IMR-90 (cell line): ENCODE measurements around the gene MTR. TPM values are rescaled to one million over a fixed set of nuclear protein-coding genes. Genes with fewer than 3 reads are reported as not detected.

ENCODE experiments used
- ATAC-seq: fragments of 200-7000 bp; cut with Tn5 transposase; 2 replicates; pipeline ENCODE4 v1.9.1; 2020; ENCODE audit warnings: low read depth, mild to moderate bottlenecking, moderate library complexity
- BruUV-seq: library from RNA; stranded (reverse); fragments of 400-500 nt; replicated peaks from 2 replicates; lab custom pipeline; 2021; lab: Mats Ljungman, UMichigan
- CTCF ChIA-PET: fragments of 300-600 bp; formaldehyde crosslinking; extraction: SDS; loops from one replicate; lab custom pipeline; 2021; ENCODE audit warnings: antibody characterized with exemption; lab: Yijun Ruan, JAX
- POLR2A ChIA-PET: fragments of 300-600 bp; sonication (Branson Sonifier 250); formaldehyde crosslinking; loops from one replicate; lab custom pipeline; 2022; ENCODE audit warnings: antibody characterized with exemption; ENCODE audit not compliant: unreplicated experiment; lab: Charles Lee
- DNase-seq: peaks from one replicate; pipeline ENCODE4 v3.0.0; 2013
- H2AFZ ChIP-seq: replicated peaks from 2 replicates; pipeline ENCODE3; 2013; ENCODE audit warnings: low read length, mild to moderate bottlenecking; ENCODE audit not compliant: poor library complexity
- H2AK5ac ChIP-seq: 2 replicates; pipeline ENCODE4 v1.6.1; 2013; ENCODE audit warnings: low read depth, low read length, inconsistent platforms
- H2AK9ac ChIP-seq: replicated peaks from 2 replicates; pipeline ENCODE3; 2013; ENCODE audit warnings: mild to moderate bottlenecking, low read depth, low read length, moderate library complexity; ENCODE audit not compliant: poor library complexity
- H2BK120ac ChIP-seq: 2 replicates; pipeline ENCODE4 v1.6.1; 2013; ENCODE audit warnings: low read depth, low read length, inconsistent platforms
- H2BK15ac ChIP-seq: 3 replicates; pipeline ENCODE4 v1.6.1; 2013; ENCODE audit warnings: low read depth, low read length, inconsistent platforms
- H2BK20ac ChIP-seq: 2 replicates; pipeline ENCODE4 v1.6.1; 2013; ENCODE audit warnings: low read depth, mild to moderate bottlenecking, inconsistent platforms, low read length, moderate library complexity
- H2BK5ac ChIP-seq: 2 replicates; pipeline ENCODE4 v1.6.1; 2013; ENCODE audit warnings: mild to moderate bottlenecking, low read depth, low read length, inconsistent platforms; ENCODE audit not compliant: poor library complexity, severe bottlenecking
- H3K14ac ChIP-seq: replicated peaks from 2 replicates; pipeline ENCODE4 v1.6.1; 2013; ENCODE audit warnings: low read depth, low read length, inconsistent platforms
- H3K18ac ChIP-seq: 2 replicates; pipeline ENCODE4 v1.6.1; 2013; ENCODE audit warnings: low read depth, low read length, control low read depth
- H3K23ac ChIP-seq: 2 replicates; pipeline ENCODE4 v1.6.1; 2013; ENCODE audit warnings: low read depth, low read length, inconsistent platforms
- H3K27ac ChIP-seq: 2 replicates; pipeline ENCODE4 v1.5.1; 2013; ENCODE audit warnings: mild to moderate bottlenecking, control low read depth, low read length; ENCODE audit not compliant: insufficient read depth
- H3K27me3 ChIP-seq: 2 replicates; pipeline ENCODE4 v1.6.1; 2013; ENCODE audit warnings: low read length; ENCODE audit not compliant: control insufficient read depth, insufficient read depth
- H3K36me3 ChIP-seq: 2 replicates; pipeline ENCODE4 v1.6.1; 2013; ENCODE audit warnings: low read length, mixed read lengths; ENCODE audit not compliant: control insufficient read depth, insufficient read depth
- H3K4ac ChIP-seq: 2 replicates; pipeline ENCODE4 v1.6.1; 2013; ENCODE audit warnings: low read depth, low read length, inconsistent platforms
- H3K4me1 ChIP-seq: 2 replicates; pipeline ENCODE4 v1.6.1; 2013; ENCODE audit warnings: low read length, mixed read lengths; ENCODE audit not compliant: control insufficient read depth, insufficient read depth
- H3K4me2 ChIP-seq: 2 replicates; pipeline ENCODE4 v1.6.1; 2013; ENCODE audit warnings: low read depth, mild to moderate bottlenecking, control low read depth, low read length, moderate library complexity
- H3K4me3 ChIP-seq: 2 replicates; pipeline ENCODE4 v1.5.1; 2013; ENCODE audit warnings: low read depth, mild to moderate bottlenecking, control low read depth, low read length, moderate library complexity; ENCODE audit not compliant: insufficient read depth
- H3K56ac ChIP-seq: 2 replicates; pipeline ENCODE4 v1.6.1; 2013; ENCODE audit warnings: low read length, inconsistent platforms; ENCODE audit not compliant: insufficient read depth; ENCODE audit errors: extremely low read depth
- H3K79me1 ChIP-seq, 2 experiments: 2 replicates each; pipeline ENCODE4 v1.6.1; 2013; ENCODE audit warnings: low read length in 2 of 2, inconsistent platforms in 1 of 2, low read depth in 1 of 2
- H3K9ac ChIP-seq: 2 replicates; pipeline ENCODE4 v1.6.1; 2013; ENCODE audit warnings: low read depth, low read length, control low read depth
- H3K9me1 ChIP-seq: 2 replicates; pipeline ENCODE4 v1.6.1; 2013; ENCODE audit warnings: low read length, inconsistent platforms; ENCODE audit not compliant: insufficient read depth
- H3K9me3 ChIP-seq: 2 replicates; pipeline ENCODE4 v1.6.1; 2013; ENCODE audit warnings: low read length; ENCODE audit not compliant: control insufficient read depth, insufficient read depth
- H4K20me1 ChIP-seq: 2 replicates; pipeline ENCODE4 v1.6.1; 2013; ENCODE audit warnings: low read length, inconsistent platforms; ENCODE audit not compliant: insufficient read depth
- H4K5ac ChIP-seq: 2 replicates; pipeline ENCODE4 v1.6.1; 2013; ENCODE audit warnings: mild to moderate bottlenecking, low read depth, low read length, control low read depth
- H4K8ac ChIP-seq, 2 experiments: 2 replicates each; pipeline ENCODE4 v1.6.1; 2013; ENCODE audit warnings: low read depth in 2 of 2, low read length in 2 of 2, control low read depth in 1 of 2, inconsistent platforms in 1 of 2
- H4K91ac ChIP-seq: 2 replicates; pipeline ENCODE4 v1.6.1; 2013; ENCODE audit warnings: low read depth, low read length, inconsistent platforms; ENCODE audit not compliant: insufficient read depth
- CHD1 ChIP-seq: IDR thresholded peaks from 2 replicates; pipeline ENCODE4 v1.6.1; 2012; ENCODE audit warnings: low read depth, low read length, improper control_type of control experiment
- MAZ ChIP-seq: IDR thresholded peaks from 2 replicates; pipeline ENCODE4 v1.6.1; 2012; ENCODE audit warnings: low read depth, mild to moderate bottlenecking, low read length, improper control_type of control experiment, moderate library complexity, borderline replicate concordance
- MXI1 ChIP-seq: IDR thresholded peaks from 2 replicates; pipeline ENCODE4 v1.6.1; 2012; ENCODE audit warnings: low read depth, mild to moderate bottlenecking, low read length, moderate library complexity, borderline replicate concordance
- RAD21 ChIP-seq: IDR thresholded peaks from 2 replicates; pipeline ENCODE4 v1.6.1; 2012; ENCODE audit warnings: low read length, improper control_type of control experiment
- RFX5 ChIP-seq: IDR thresholded peaks from 2 replicates; pipeline ENCODE4 v1.8.0; 2012; ENCODE audit warnings: low read depth, mild to moderate bottlenecking, low read length, moderate library complexity
- WGBS, 2 experiments: methylation state at CpG; one replicate each; pipeline versions ENCODE4 v1.1.5 to v1.1.7; 2013; ENCODE audit warnings: missing lambda C conversion rate in 2 of 2; ENCODE audit not compliant: insufficient read length in 1 of 2; ENCODE audit errors: extremely low coverage in 2 of 2; 5-methylcytosine and 5-hydroxymethylcytosine counted together
- dilution Hi-C: fragments of 300-500 bp; cut with HindIII; formaldehyde crosslinking; loops from one replicate; pipeline ENCODE4 v1.14.3; 2018; ENCODE audit warnings: low sequenced_read_pairs; ENCODE audit not compliant: unreplicated experiment
- in situ Hi-C: fragments of 300-500 bp; cut with MboI; formaldehyde crosslinking; loops from 3 replicates; pipeline ENCODE4 v1.14.3; 2019; ENCODE audit warnings: low sequenced_read_pairs, inconsistent platforms, mixed read lengths
- intact Hi-C: fragments of 100-400 bp; cut with micrococcal nuclease; formaldehyde crosslinking; loops from 2 replicates; pipeline ENCODE4 v1.10.0; 2022
- polyA plus RNA-seq, 3 experiments: library from polyadenylated mRNA; depleted of rRNA; stranded (reverse); fragments of >200 nt; gene quantifications; 2 replicates each; pipeline ENCODE4 v1.2.3, GENCODE V29; 2012; ENCODE audit warnings: low replicate concordance in 1 of 3
- total RNA-seq: library from RNA; depleted of rRNA; stranded (reverse); fragments of >200 nt; gene quantifications from 2 replicates; pipeline ENCODE4 v1.2.3, GENCODE V29; 2012
- TF ChIP-seq, protein P1 (sequence below): conservative IDR thresholded peaks from 2 replicates; pipeline ENCODE4 v1.5.1; 2012; ENCODE audit warnings: mild to moderate bottlenecking, low read depth, low read length, improper control_type of control experiment

MTR gene
- total and polyA plus RNA-seq, 2 of the 4 experiments (the other 2 are of a cell fraction): 7.7 to 31.0 TPM

DNA sequence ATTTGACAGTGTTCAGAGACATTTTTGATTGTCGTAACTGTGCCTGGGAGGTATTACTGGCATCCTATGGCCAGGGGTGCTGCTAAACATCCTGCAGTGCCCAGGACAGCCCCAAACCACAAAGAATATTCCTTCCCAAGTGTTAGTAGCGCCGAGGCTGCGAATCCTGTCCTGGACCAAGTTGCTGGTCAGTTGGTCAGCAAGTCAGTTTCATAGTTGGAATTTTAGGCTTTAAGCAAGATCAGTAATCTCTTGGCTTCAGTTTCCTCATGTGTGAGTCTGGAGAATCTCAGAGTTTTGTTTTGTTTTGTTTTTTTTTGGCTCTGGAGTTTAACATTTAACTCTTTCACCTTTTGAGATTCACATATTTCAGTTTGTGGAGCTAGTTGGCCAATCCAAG is 65.0 kb downstream of the MTR start:
- H3K27ac ChIP-seq: no peak overlapping the region
- no peak overlapping the region for H2BK5ac ChIP-seq
- ATAC-seq (no peak), DNase-seq (no peak)
- ChIA-PET POLR2A (interaction anchor here (0.5 to 0.7 kb wide), 2 partner anchors 10 to 51 kb away, joined by 5 to 12 read pairs; no protein-coding TSS in a partner anchor), CTCF (no interaction called here)
- no peaks in the 10 kb centered on the region for H3K9me3 ChIP-seq
- H2AK9ac ChIP-seq: no peak overlapping the region
- H3K36me3 ChIP-seq: peaks cover 23% of the 10 kb centered on the region
- intact Hi-C loops (no loop called here), in situ Hi-C loops (no loop called here), dilution Hi-C loops (no loop called here)
- no peak overlapping the region for H4K8ac ChIP-seq
- H3K27me3 ChIP-seq: no peaks in the 10 kb centered on the region
- H4K5ac ChIP-seq: no peak overlapping the region
- no peak overlapping the region for H3K56ac ChIP-seq
- H2BK20ac ChIP-seq: no peak overlapping the region
- H3K4me2 ChIP-seq: no peak overlapping the region
- H3K79me1 ChIP-seq: no peaks in the 10 kb centered on the region; a peak in 1 of 4 replicates
- no peaks in the 10 kb centered on the region for H3K4me1 ChIP-seq
- no TSS peak for BruUV-seq
- no peak overlapping the region for H3K4ac ChIP-seq
- no peak overlapping the region for H2BK120ac ChIP-seq
- H3K14ac ChIP-seq: no peak overlapping the region
- H3K9me1 ChIP-seq: no peaks in the 10 kb centered on the region
- no peak overlapping the region for H2AFZ ChIP-seq
- H2AK5ac ChIP-seq: no peak overlapping the region
- no peak overlapping the region for H3K23ac ChIP-seq
- no peak overlapping the region for H3K4me3 ChIP-seq
- H4K20me1 ChIP-seq: no peaks in the 10 kb centered on the region
- no peak overlapping the region for H3K9ac ChIP-seq
- no peak overlapping the region for H4K91ac ChIP-seq
- WGBS, 2 experiments: no CpG with 5 or more reads among the region's 4 CpGs
- TF ChIP-seq MAZ (no peak), CHD1 (no peak), RAD21 (no peak), MXI1 (no peak), RFX5 (no peak)
- TF ChIP-seq, protein P1, sequence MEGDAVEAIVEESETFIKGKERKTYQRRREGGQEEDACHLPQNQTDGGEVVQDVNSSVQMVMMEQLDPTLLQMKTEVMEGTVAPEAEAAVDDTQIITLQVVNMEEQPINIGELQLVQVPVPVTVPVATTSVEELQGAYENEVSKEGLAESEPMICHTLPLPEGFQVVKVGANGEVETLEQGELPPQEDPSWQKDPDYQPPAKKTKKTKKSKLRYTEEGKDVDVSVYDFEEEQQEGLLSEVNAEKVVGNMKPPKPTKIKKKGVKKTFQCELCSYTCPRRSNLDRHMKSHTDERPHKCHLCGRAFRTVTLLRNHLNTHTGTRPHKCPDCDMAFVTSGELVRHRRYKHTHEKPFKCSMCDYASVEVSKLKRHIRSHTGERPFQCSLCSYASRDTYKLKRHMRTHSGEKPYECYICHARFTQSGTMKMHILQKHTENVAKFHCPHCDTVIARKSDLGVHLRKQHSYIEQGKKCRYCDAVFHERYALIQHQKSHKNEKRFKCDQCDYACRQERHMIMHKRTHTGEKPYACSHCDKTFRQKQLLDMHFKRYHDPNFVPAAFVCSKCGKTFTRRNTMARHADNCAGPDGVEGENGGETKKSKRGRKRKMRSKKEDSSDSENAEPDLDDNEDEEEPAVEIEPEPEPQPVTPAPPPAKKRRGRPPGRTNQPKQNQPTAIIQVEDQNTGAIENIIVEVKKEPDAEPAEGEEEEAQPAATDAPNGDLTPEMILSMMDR: no peak
- H3K18ac ChIP-seq: no peak overlapping the region
- no peak overlapping the region for H2BK15ac ChIP-seq
